HG03457 (cell line): ENCODE results near the gene AFF3.
"Not testable (repeated sequence)": the region's sequence is repeated elsewhere in the genome, so short reads cannot be mapped to it uniquely, and the experiment has no call there.

Experiments
- ATAC-seq: cut with Tn5 transposase; IDR thresholded peaks from one replicate; pipeline ENCODE4 v1.9.1; 2021; ENCODE audit warnings: moderate number of reproducible peaks; ENCODE audit not compliant: unreplicated experiment

Gene AFF3

GRCh38 chr2:99522157-99522556 is 620.2 kb downstream of the AFF3 start:
- no peak for ATAC-seq

GRCh38 chr2:99520813-99521212 is 621.6 kb downstream of the AFF3 start:
- ATAC-seq: no peak

DNA sequence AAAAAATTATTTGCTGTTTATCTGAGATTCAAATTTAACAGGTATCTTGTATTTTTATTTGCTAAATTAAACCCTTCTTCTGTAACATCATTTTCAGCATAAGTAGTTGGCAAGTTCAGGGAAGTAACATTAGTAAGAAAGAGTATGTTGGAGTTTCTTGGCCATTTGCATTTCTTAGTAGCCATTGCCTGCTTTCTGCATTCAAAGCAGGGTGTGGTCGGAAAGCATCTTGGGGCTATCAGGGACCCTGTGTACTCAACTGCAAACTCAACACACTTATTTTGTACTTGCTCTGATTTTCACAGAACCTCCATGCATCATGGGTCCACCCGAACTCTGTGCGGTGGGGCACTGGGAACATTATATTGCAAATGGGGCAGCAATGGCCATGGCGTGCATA is 622.2 kb downstream of the AFF3 start:
- no peak for ATAC-seq

DNA sequence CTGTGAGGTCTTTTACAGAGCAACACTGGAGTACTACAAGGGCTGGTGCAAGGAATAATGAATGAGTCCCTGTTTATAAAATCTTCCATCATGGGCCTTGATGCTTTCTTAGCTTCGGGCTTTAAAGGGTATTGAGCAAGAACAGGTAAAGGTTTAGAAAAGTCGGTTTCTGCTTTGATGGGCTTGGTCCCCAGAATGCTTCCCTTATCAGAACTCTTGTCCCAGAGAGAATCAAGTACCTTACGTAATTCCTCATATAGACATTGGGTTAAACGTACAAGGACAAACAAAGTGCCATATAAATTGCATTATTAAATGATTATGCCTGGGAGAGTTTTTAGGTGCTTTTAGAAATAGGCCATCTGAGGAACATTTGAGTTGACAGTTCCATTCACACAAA is 628.0 kb downstream of the AFF3 start:
- no peak for ATAC-seq

DNA sequence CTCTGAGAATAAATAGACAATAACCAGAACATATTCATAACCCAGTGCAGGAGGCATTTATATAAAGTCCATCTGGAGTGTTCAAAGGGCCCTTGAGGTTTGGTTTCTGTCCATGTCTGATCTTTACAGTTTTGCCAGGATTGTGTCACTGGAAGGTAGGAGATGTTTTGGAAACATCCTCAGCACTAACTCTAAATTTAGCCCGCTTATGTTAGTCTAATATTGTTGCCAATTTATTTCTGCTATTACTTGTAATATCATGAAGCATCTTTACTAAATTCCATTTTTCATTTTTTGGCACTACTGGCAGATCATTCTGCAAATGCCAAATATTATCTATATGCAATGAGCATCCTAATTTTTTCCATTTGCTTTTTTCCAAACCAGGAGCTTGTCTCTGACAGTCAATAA is 630.2 kb downstream of the AFF3 start:
- ATAC-seq: no peak

DNA sequence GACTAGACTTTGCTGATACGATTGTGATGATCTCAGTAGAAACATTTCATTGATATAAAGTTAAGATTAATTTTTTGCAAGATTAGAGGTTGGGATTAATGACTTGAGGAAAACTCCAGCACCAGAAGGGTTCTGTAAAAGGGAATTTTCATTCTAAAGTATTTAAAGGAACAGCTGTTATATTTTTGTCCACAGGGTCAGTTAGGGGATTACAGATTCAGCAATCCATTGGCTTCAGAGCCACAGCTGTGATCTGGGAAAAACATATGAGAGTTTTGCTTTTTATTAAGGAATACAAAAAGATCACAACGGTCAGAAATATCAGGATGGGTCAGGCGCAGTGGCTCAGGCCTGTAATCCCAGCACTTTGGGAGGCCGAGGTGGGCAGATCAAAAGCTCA is 633.0 kb downstream of the AFF3 start:
- no peak for ATAC-seq

DNA sequence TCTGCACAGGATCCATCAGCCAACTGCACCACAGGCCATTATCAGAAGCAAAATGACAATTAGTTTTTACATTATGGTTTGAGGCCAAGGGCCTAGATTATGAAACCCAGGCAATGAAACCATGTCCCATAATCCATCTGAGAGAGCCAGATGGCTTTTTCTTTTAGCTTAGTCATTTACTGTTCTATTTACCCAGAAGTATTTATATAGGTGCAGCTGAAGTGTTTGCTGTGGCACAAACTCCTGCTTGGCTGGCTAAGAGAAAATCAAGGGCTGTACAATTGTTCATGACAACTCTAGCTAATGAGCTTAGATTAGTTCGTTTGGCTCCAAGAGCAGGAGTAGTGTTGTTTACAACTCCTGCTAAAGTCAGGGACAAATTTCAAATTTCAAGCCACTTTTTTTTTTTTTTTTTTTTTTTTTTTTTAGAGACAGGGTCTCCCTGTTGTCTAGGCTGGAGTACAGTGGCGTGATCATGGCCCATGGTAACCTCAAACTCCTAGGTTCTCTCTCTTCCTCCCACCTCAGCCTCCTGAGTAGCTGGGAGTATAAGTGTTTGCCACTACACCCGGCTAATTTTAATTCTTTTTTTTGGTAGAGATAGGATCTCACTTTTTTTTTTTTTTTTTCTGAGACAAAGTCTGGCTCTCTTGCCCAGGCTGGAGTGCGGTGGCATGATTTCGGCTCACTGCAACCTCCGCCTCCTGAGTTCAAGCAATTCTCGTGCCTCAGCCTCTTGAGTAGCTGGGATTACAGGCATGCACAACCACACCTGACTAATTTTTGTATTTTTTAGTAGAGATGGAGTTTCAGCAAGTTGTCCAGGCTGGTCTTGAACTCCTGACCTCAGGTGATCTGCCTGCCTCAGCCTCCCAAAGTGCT is 634.2 kb downstream of the AFF3 start:
- no peak for ATAC-seq

DNA sequence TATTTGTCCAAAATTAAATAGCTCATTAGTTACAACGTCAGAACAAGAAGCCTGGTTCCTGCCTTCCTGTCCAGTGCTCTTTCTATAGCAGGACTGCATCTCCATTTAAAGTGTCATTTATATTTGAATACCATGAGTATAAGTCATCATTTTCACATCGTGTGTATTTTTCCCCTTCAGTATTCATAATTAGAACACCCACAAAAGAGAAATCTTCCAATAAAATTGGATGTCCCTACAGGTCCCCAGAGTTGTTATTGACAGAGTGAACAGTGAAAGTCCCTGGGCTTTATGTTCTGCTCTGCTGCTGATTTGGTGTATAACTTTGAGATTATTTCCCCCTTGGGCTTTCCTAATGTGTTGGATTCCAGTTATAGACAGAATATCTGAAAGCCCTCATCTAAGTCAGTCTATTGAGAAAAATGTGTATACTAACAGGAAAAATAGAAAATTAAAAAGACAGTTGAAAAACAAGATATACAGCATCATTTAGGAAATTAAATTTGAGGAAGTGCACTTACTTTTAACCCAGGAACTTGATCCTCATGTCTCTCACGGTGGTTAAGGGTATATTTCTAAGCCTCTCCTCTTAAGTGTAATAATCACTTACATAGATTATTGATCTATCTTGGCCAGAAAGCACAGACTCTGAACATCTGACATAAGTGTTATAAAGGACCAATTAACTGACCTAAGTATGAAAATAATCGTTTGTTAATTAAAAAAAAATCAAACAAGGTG is 637.4 kb downstream of the AFF3 start:
- no peak for ATAC-seq

DNA sequence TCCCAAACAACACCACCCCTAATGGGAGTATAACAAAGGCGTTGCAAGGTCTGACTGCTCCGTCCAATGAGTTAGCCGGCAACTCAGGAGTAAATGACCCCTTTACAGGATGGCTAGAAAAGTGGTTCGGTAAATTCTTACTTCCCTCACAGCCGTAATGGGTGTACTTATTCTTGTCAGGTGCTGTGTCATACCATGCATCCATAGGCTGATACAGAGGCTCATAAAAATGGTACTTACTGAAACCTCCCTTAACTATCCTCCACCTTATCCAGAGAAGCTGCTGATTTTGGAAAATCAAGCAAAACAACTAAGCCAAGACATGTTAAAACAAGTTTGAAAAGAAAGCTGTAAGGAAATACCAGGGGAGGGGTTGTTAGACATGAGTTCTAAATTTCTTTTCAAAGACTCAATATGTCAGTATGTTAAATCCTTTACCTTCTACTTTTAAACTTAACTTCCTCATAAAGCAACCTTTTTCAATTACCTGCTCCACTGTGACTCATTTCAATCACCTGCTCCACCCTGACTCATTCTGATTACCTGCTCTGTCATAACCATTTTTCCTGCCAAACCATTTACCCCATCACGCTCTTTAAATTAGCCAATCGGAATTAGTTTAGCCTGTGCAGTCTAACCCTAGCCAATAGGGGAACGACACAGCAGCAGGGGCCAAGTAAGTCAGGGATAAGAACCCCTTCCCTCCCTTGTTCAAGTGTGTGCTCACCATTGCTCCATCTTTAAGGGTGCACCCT is 638.6 kb downstream of the AFF3 start:
- not testable (repeated sequence) for ATAC-seq

DNA sequence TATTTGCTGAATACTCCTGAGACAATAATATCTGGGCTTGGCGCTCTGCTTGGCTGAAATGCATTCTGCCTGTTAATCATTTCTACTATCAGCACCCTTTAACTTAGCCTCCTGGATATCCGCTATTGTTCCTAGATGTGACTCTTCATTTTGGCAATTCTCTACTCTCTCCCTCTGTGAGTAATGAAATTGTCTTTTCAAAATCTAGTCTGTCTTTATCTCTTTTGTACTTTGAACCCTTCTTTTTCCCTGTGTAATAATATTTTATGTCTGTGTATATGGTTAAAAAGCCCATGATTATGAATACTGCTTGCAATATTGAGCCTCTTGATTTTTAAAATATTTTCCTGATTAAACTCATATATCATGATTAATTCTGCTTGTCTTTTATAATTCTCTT is 646.4 kb downstream of the AFF3 start:
- ATAC-seq: no peak
